Panc1 (cell line): ENCODE measurements around the gene MAMDC2. TPM values are rescaled to one million over a fixed set of nuclear protein-coding genes. Genes with fewer than 3 reads are reported as not detected.

Source experiments
- ATAC-seq: fragments of 200-7000 bp; cut with Tn5 transposase; 2 replicates; pipeline ENCODE4 v1.9.1; 2020; ENCODE audit warnings: mild to moderate bottlenecking, moderate library complexity
- BruUV-seq: library from RNA; stranded (reverse); fragments of 400-500 nt; replicated peaks from 2 replicates; lab custom pipeline; 2021; lab: Mats Ljungman, UMichigan
- CTCF ChIA-PET: fragments of 300-600 bp; sonication (Branson Sonifier 250); formaldehyde crosslinking; loops from one replicate; lab custom pipeline; 2022; ENCODE audit warnings: antibody characterized with exemption; lab: Charles Lee
- POLR2A ChIA-PET: fragments of 300-600 bp; sonication (Branson Sonifier 250); formaldehyde crosslinking; loops from one replicate; lab custom pipeline; 2022; ENCODE audit warnings: antibody characterized with exemption; lab: Charles Lee
- DNase-seq: peaks from one replicate; pipeline ENCODE4 v3.0.0-alpha.2; 2010; ENCODE audit warnings: low read depth, low spot score
- H3K27ac ChIP-seq: 2 replicates; pipeline ENCODE4 v1.5.1; 2011; ENCODE audit warnings: mild to moderate bottlenecking, low read length, inconsistent platforms
- H3K27me3 ChIP-seq: fragments of 200-500 bp; sonication (Bioruptor generic); 2 replicates; pipeline ENCODE4 v1.6.0; 2014; ENCODE audit warnings: low read length, inconsistent platforms; ENCODE audit not compliant: control insufficient read depth, insufficient read depth
- H3K36me3 ChIP-seq: fragments of 200-500 bp; sonication (Bioruptor generic); 2 replicates; pipeline ENCODE4 v1.5.1; 2014; ENCODE audit warnings: inconsistent platforms, mild to moderate bottlenecking, low read length, moderate library complexity; ENCODE audit not compliant: control insufficient read depth, insufficient read depth
- H3K4me1 ChIP-seq: 2 replicates; pipeline ENCODE4 v1.5.1; 2011; ENCODE audit warnings: inconsistent platforms, mild to moderate bottlenecking, low read length, moderate library complexity; ENCODE audit not compliant: control insufficient read depth, insufficient read depth
- H3K4me3 ChIP-seq, 2 experiments: 2 replicates each; pipeline ENCODE4 v1.5.1; 2011 to 2012; ENCODE audit warnings: low read depth in 2 of 2, low read length in 2 of 2, mild to moderate bottlenecking in 2 of 2, inconsistent platforms in 1 of 2, moderate library complexity in 1 of 2
- H3K9me3 ChIP-seq: fragments of 200-500 bp; sonication (Bioruptor generic); 2 replicates; pipeline ENCODE4 v1.5.1; 2014; ENCODE audit warnings: low read depth, mild to moderate bottlenecking, inconsistent platforms, low read length, moderate library complexity; ENCODE audit not compliant: control insufficient read depth, insufficient read depth
- POLR2AphosphoS5 ChIP-seq: IDR thresholded peaks from 2 replicates; pipeline ENCODE4 v1.6.1; 2012; ENCODE audit warnings: mild to moderate bottlenecking, low read depth, low read length, moderate library complexity
- REST ChIP-seq, 2 experiments: IDR thresholded peaks; 2 replicates each; pipeline ENCODE4 v1.6.1; 2011 to 2012; ENCODE audit warnings: low read depth in 2 of 2, control low read depth in 1 of 2, low read length in 1 of 2, mild to moderate bottlenecking in 1 of 2, moderate library complexity in 1 of 2; ENCODE audit not compliant: insufficient read depth in 1 of 2
- SIN3A ChIP-seq: IDR thresholded peaks from 2 replicates; pipeline ENCODE4 v1.6.1; 2012; ENCODE audit warnings: low read depth, mild to moderate bottlenecking, low read length, moderate library complexity, borderline replicate concordance; ENCODE audit not compliant: insufficient read depth
- TCF7L2 ChIP-seq: IDR thresholded peaks from 2 replicates; pipeline ENCODE4 v1.6.1; 2011; ENCODE audit warnings: mild to moderate bottlenecking, low read depth, low read length, inconsistent platforms
- in situ Hi-C: cut with HindIII; loops from 2 replicates; pipeline ENCODE4 v1.10.0; 2016; ENCODE audit warnings: low sequenced_read_pairs, low pct_unique_long_range_greater_than_20kb
- intact Hi-C: fragments of 100-400 bp; cut with micrococcal nuclease; formaldehyde crosslinking; loops from one replicate; pipeline ENCODE4 v1.10.0; 2022; ENCODE audit not compliant: unreplicated experiment
- total RNA-seq: library from RNA; stranded (reverse); gene quantifications from one replicate; pipeline ENCODE4 v1.2.1, GENCODE V29; 2021; ENCODE audit not compliant: unreplicated experiment
- TF ChIP-seq, protein P1 (sequence below): fragments of 450-650 bp; IDR thresholded peaks from 2 replicates; pipeline ENCODE4 v1.5.1; 2017; ENCODE audit warnings: mild to moderate bottlenecking

MAMDC2 gene
- total RNA-seq, 1 experiment from 2014 or later: 1.5 TPM

GRCh38 chr9:70105147-70105546, 61.5 kb downstream of the MAMDC2 start:
- Histone ChIP-seq H3K9me3 (no peaks in the 10 kb centered on the region), H3K27me3 (no peaks in the 10 kb centered on the region), H3K4me1 (no peaks in the 10 kb centered on the region), H3K36me3 (no peaks in the 10 kb centered on the region), H3K27ac (no peak overlapping the region), H3K4me3 (no peak overlapping the region)
- TF ChIP-seq TCF7L2: no peak
- TF ChIP-seq, protein P1, sequence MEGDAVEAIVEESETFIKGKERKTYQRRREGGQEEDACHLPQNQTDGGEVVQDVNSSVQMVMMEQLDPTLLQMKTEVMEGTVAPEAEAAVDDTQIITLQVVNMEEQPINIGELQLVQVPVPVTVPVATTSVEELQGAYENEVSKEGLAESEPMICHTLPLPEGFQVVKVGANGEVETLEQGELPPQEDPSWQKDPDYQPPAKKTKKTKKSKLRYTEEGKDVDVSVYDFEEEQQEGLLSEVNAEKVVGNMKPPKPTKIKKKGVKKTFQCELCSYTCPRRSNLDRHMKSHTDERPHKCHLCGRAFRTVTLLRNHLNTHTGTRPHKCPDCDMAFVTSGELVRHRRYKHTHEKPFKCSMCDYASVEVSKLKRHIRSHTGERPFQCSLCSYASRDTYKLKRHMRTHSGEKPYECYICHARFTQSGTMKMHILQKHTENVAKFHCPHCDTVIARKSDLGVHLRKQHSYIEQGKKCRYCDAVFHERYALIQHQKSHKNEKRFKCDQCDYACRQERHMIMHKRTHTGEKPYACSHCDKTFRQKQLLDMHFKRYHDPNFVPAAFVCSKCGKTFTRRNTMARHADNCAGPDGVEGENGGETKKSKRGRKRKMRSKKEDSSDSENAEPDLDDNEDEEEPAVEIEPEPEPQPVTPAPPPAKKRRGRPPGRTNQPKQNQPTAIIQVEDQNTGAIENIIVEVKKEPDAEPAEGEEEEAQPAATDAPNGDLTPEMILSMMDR: no peak
- TF ChIP-seq REST (IDR thresholded peaks at IDR 0.05; ENCODE audit: insufficient read depth in 1 of 2, low read depth in 2 of 2, low read length in 1 of 2): no peak
- TF ChIP-seq SIN3A: no peak
- no peak for TF ChIP-seq POLR2AphosphoS5
- ChIA-PET POLR2A (no interaction called here), CTCF (no interaction called here)
- no peak for DNase-seq
- no TSS peak for BruUV-seq
- in situ Hi-C loops (no loop called here), intact Hi-C loops (no loop called here)
- ATAC-seq: no peak

GRCh38 chr9:70106571-70106970, 62.9 kb downstream of the MAMDC2 start:
- in situ Hi-C loops: no loop called here
- ChIA-PET CTCF (no interaction called here), POLR2A (no interaction called here)
- intact Hi-C loops: no loop called here
- ATAC-seq: no peak
- no peaks in the 10 kb centered on the region for H3K27me3 ChIP-seq
- no peak for DNase-seq
- no peak overlapping the region for H3K4me3 ChIP-seq
- H3K36me3 ChIP-seq: no peaks in the 10 kb centered on the region
- H3K27ac ChIP-seq: no peak overlapping the region
- no peak for TF ChIP-seq POLR2AphosphoS5
- no peak for TF ChIP-seq SIN3A
- no peak for TF ChIP-seq TCF7L2
- TF ChIP-seq REST (IDR thresholded peaks at IDR 0.05; ENCODE audit: insufficient read depth in 1 of 2, low read depth in 2 of 2, low read length in 1 of 2): no peak
- TF ChIP-seq, protein P1: no peak
- H3K9me3 ChIP-seq: no peaks in the 10 kb centered on the region
- no peaks in the 10 kb centered on the region for H3K4me1 ChIP-seq
- no TSS peak for BruUV-seq
